Thyroid gland (tissue), 4 donors: Measurements from ENCODE around the gene OCA2.

Source experiments
- POLR2A ChIP-seq, 2 donors: fragments of 450-650 bp; IDR thresholded peaks; one replicate each; pipeline ENCODE4 v1.6.1; 2017; ENCODE audit warnings: antibody characterized with exemption in 2 of 2, mild to moderate bottlenecking in 2 of 2, moderate library complexity in 1 of 2
- TF ChIP-seq, protein P1 (sequence below), 6 experiments: fragments of 200-600 bp in 3 of 6; fragments of 450-650 bp in 3 of 6; sonication (generic) in 3 of 6; IDR thresholded peaks; one replicate each; pipeline ENCODE4 v1.5.1; 2016 to 2019; ENCODE audit warnings: antibody characterized with exemption in 6 of 6, mild to moderate bottlenecking in 2 of 6, inconsistent platforms in 1 of 6, moderate library complexity in 1 of 6

DNA sequence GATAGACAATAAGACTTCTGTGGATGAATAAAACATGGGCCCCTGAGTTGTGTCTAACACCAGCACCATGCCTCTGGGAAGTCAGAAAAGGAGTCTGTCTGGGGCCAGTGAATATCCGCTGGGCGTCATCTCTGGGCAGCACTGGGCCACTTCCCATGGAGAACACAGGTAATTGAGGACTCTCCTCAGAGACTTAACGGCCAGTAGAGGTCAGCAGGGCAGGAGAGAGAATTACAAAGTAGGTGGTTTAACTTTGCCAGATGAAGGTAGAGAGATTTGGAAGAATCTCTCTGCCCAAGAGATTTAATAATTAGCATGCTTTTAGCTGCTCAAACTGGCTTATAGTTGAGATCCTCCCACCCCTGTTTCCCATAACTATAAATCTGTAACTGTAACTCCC is 65.7 kb downstream of the OCA2 start:
- TF ChIP-seq, protein P1, sequence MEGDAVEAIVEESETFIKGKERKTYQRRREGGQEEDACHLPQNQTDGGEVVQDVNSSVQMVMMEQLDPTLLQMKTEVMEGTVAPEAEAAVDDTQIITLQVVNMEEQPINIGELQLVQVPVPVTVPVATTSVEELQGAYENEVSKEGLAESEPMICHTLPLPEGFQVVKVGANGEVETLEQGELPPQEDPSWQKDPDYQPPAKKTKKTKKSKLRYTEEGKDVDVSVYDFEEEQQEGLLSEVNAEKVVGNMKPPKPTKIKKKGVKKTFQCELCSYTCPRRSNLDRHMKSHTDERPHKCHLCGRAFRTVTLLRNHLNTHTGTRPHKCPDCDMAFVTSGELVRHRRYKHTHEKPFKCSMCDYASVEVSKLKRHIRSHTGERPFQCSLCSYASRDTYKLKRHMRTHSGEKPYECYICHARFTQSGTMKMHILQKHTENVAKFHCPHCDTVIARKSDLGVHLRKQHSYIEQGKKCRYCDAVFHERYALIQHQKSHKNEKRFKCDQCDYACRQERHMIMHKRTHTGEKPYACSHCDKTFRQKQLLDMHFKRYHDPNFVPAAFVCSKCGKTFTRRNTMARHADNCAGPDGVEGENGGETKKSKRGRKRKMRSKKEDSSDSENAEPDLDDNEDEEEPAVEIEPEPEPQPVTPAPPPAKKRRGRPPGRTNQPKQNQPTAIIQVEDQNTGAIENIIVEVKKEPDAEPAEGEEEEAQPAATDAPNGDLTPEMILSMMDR (IDR thresholded peaks at IDR 0.05), result no peak
- TF ChIP-seq POLR2A (IDR thresholded peaks at IDR 0.05), result no peak
